ENCODE measurements around the gene IMMP2L. TPM values are rescaled to one million over a fixed set of nuclear protein-coding genes. Genes with fewer than 3 reads are reported as not detected.
A peak's percentile ranks its signal among the peaks of the same experiment; 100 is the strongest.

The IMMP2L gene
- total and polyA plus RNA-seq, 8 donors, result 2.5 to 40.8 (median 20.0) TPM; not detected in 1

GRCh38 chr7:111093496-111093895 is 468.8 kb downstream of the IMMP2L start:
- H3K4me3 ChIP-seq, result no peak overlapping the region
- no peak for DNase-seq
- no peaks in the 10 kb centered on the region for H3K36me3 ChIP-seq
- no peak for TF ChIP-seq POLR2AphosphoS5 (IDR thresholded peaks at IDR 0.05)
- TF ChIP-seq, protein P1, sequence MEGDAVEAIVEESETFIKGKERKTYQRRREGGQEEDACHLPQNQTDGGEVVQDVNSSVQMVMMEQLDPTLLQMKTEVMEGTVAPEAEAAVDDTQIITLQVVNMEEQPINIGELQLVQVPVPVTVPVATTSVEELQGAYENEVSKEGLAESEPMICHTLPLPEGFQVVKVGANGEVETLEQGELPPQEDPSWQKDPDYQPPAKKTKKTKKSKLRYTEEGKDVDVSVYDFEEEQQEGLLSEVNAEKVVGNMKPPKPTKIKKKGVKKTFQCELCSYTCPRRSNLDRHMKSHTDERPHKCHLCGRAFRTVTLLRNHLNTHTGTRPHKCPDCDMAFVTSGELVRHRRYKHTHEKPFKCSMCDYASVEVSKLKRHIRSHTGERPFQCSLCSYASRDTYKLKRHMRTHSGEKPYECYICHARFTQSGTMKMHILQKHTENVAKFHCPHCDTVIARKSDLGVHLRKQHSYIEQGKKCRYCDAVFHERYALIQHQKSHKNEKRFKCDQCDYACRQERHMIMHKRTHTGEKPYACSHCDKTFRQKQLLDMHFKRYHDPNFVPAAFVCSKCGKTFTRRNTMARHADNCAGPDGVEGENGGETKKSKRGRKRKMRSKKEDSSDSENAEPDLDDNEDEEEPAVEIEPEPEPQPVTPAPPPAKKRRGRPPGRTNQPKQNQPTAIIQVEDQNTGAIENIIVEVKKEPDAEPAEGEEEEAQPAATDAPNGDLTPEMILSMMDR (IDR thresholded peaks at IDR 0.05), result no peak
- no peak for TF ChIP-seq EP300 (IDR thresholded peaks at IDR 0.05)
- TF ChIP-seq POLR2A (IDR thresholded peaks at IDR 0.05), result no peak
- H3K27ac ChIP-seq, result no peak overlapping the region
- H3K4me1 ChIP-seq, result peaks cover 0 to 18% (median 8%) of the 10 kb centered on the region in 4 donors
- no peaks in the 10 kb centered on the region for H3K27me3 ChIP-seq
- 91 to 97% (median 92%) methylated on average over 4 of the region's 4 CpGs for WGBS, 5 donors
- intact Hi-C loops (cut with DNase I; ENCODE audit: low total_unique reads), result loop anchor here (10.0 kb wide), 1 partner anchor 641 kb away; no protein-coding TSS in a partner anchor
- H3K9me3 ChIP-seq, result no peaks in the 10 kb centered on the region

DNA sequence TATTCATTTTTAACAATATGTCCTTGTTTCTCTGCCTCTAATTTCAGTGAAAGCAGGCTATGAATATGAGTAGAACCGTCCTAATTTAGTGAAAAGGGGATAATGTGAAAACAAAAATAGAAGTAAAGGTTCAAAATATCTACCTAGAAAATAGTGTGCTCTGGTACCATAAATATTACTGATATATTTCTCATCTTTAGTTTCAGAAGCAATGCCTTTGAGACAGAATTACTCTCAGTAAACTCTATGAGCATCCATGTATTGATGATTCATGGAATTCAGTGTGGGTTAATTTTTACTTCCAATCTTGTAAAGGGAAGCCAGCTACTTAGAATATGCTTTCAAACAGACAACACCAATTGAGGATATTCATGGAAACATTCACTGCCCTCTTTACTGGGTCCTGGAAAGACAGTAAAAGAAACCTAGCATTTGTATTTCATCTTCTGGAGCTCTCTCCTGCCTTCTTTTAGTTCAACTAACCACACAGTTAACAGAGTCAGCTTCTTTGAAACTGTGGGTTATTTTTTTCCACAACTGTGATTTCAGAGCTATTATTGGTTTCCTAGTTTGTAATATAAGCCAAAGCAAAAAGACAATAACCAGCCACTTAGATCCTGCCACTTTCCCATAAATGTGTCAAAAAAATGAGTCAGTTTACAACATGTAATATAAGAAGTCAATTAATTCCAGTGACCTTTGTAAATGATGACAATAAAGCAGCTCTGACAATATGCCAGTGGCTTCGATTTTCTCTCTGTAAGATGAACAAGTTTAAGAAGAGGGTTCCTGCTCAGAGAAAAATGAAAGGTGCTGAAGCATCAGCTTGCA is 469.7 kb downstream of the IMMP2L start:
- H3K27ac ChIP-seq, result no peak overlapping the region
- DNase-seq, result no peak
- H3K36me3 ChIP-seq, result no peaks in the 10 kb centered on the region
- peak overlapping the region in 1 of 4 donors; percentile 27 for H3K4me3 ChIP-seq
- H3K9me3 ChIP-seq, result no peaks in the 10 kb centered on the region
- TF ChIP-seq EP300 (IDR thresholded peaks at IDR 0.05), result no peak
- TF ChIP-seq, protein P1 (IDR thresholded peaks at IDR 0.05), result no peak
- 63 to 70% (median 67%) methylated on average over 2 of the region's 2 CpGs for WGBS, 5 donors
- H3K4me1 ChIP-seq, result peaks cover 0 to 18% (median 6%) of the 10 kb centered on the region in 4 donors
- no peaks in the 10 kb centered on the region for H3K27me3 ChIP-seq
- intact Hi-C loops (cut with DNase I; ENCODE audit: low total_unique reads), result loop anchor here (10.0 kb wide), 1 partner anchor 642 kb away; no protein-coding TSS in a partner anchor

DNA sequence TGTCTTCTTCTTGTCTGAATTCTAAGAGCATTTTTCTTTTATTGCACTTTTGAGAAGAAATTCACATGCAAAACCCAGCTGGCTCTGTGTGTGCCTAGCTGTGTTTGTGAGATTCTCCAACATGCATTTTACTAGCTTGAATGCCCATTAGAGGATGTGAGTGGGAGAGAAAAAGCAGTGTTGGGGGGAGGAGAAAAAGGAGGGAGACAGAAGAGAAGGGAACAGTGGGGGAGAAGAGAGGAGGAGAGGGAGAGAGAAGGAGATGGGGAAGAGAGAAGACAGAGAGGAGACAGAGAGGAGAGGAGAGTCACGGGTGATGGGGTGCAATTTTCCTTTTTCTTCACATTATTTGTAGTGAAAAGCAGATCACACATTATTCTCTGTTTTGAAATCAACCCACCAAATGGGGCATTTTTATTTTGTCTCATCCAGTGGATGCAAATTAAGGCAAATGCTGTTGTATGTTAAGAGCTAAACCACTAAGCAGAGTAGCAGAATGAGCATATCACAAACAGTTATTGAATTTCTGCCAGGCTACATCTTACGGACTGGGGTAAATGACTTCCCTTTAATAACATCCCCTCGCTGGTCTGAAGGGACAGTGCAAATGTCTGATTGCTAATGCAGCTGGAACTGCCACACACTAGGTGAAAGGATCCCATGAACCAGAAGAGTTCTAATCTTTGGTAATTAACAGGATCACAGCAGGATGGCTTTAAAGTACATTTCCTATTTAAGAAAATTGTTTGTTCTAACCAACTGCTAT is 470.5 kb downstream of the IMMP2L start:
- H3K4me1 ChIP-seq, result peaks cover 0 to 18% (median 6%) of the 10 kb centered on the region in 4 donors
- intact Hi-C loops (cut with DNase I; ENCODE audit: low total_unique reads), result loop anchor here (10.0 kb wide), 1 partner anchor 643 kb away; no protein-coding TSS in a partner anchor
- peak overlapping the region in 3 of 4 donors; percentile 2 to 27 (median 27) for H3K4me3 ChIP-seq
- 48 to 59% (median 52%) methylated on average over 3 of the region's 3 CpGs for WGBS, 5 donors
- no peaks in the 10 kb centered on the region for H3K27me3 ChIP-seq
- TF ChIP-seq EP300 (IDR thresholded peaks at IDR 0.05) (no peak), POLR2AphosphoS5 (IDR thresholded peaks at IDR 0.05) (no peak), POLR2A (IDR thresholded peaks at IDR 0.05) (no peak)
- TF ChIP-seq, protein P1 (IDR thresholded peaks at IDR 0.05), result no peak
- no peaks in the 10 kb centered on the region for H3K36me3 ChIP-seq
- H3K9me3 ChIP-seq, result no peaks in the 10 kb centered on the region
- no peak overlapping the region for H3K27ac ChIP-seq
- DNase-seq, result peak in 1 of 2 donors; percentile 38

- 23 to 49% (median 34%) methylated on average over 6 of the region's 6 CpGs for WGBS, 5 donors
- Histone ChIP-seq H3K4me3 (peak within 1 kb of the TSS; percentile 2 to 27 (median 19)), H3K9me3 (no peaks in the 10 kb centered on the region), H3K4me1 (peaks cover 0 to 18% (median 6%) of the 10 kb centered on the region in 4 donors), H3K27me3 (no peaks in the 10 kb centered on the region), H3K36me3 (no peaks in the 10 kb centered on the region), H3K27ac (no peak within 1 kb of the TSS)
- peak in 1 of 2 donors; percentile 82 for DNase-seq
- intact Hi-C loops (cut with DNase I; ENCODE audit: low total_unique reads), result loop anchor here (10.0 kb wide), 1 partner anchor 644 kb away; no protein-coding TSS in a partner anchor
- TF ChIP-seq POLR2A (IDR thresholded peaks at IDR 0.05), result no peak
- TF ChIP-seq, protein P1 (IDR thresholded peaks at IDR 0.05), result no peak
- TF ChIP-seq EP300 (IDR thresholded peaks at IDR 0.05), result no peak
- TF ChIP-seq POLR2AphosphoS5 (IDR thresholded peaks at IDR 0.05), result no peak
Observed at GRCh38 chr7:111090846-111091245, 471.4 kb downstream of the IMMP2L start, which contains the start of gene LRRN3. Gene LRRN3, plus strand, starts transcription at chr7:111091127. Its CDS starts 31,646 bp downstream, at chr7:111122773.
